OCI-LY1 (cell line): Measurements from ENCODE around the gene CD2AP.

Experiments used
- H2AFZ ChIP-seq: fragments of 200-600 bp; sonication (generic), shearing (Covaris generic); 2 replicates; pipeline ENCODE4 v1.6.0; 2014; ENCODE audit warnings: antibody characterized with exemption, mild to moderate bottlenecking, low read length
- H3F3A ChIP-seq: fragments of 200-600 bp; sonication (generic), shearing (Covaris generic); 2 replicates; pipeline ENCODE4 v1.6.0; 2014; ENCODE audit warnings: mild to moderate bottlenecking, antibody characterized with exemption, low read length, moderate library complexity; ENCODE audit not compliant: insufficient read depth
- H3K27ac ChIP-seq: fragments of 200-600 bp; sonication (generic); 2 replicates; pipeline ENCODE4 v1.5.1; 2014; ENCODE audit warnings: low read length, mixed run types, mild to moderate bottlenecking, low read depth; ENCODE audit not compliant: poor library complexity, severe bottlenecking
- H3K27me3 ChIP-seq: fragments of 200-600 bp; sonication (generic); 2 replicates; pipeline ENCODE4 v1.6.0; 2014; ENCODE audit warnings: antibody characterized with exemption, mild to moderate bottlenecking, low read length, moderate library complexity; ENCODE audit not compliant: insufficient read depth
- H3K36me3 ChIP-seq: fragments of 200-600 bp; sonication (generic); 2 replicates; pipeline ENCODE4 v1.6.1; 2014; ENCODE audit warnings: mild to moderate bottlenecking, antibody characterized with exemption, low read length, moderate library complexity, mixed read lengths; ENCODE audit not compliant: insufficient read depth
- H3K4me1 ChIP-seq: fragments of 200-600 bp; sonication (generic); 2 replicates; pipeline ENCODE4 v1.5.1; 2014; ENCODE audit warnings: mild to moderate bottlenecking, low read length, moderate library complexity; ENCODE audit not compliant: insufficient read depth, severe bottlenecking
- H3K4me2 ChIP-seq: fragments of 200-600 bp; sonication (generic), shearing (Covaris generic); 2 replicates; pipeline ENCODE4 v1.6.1; 2014; ENCODE audit warnings: low read length
- H3K4me3 ChIP-seq: fragments of 200-600 bp; sonication (generic); 2 replicates; pipeline ENCODE4 v1.5.1; 2014; ENCODE audit warnings: low read length, low read depth, mild to moderate bottlenecking, mixed read lengths; ENCODE audit not compliant: poor library complexity, severe bottlenecking
- H3K79me2 ChIP-seq: fragments of 200-600 bp; shearing (Covaris generic); 2 replicates; pipeline ENCODE4 v1.6.1; 2016; ENCODE audit warnings: mixed run types, low read length, mixed read lengths; ENCODE audit not compliant: insufficient read depth
- H3K9ac ChIP-seq: fragments of 200-600 bp; sonication (generic), shearing (Covaris generic); 2 replicates; pipeline ENCODE4 v1.6.1; 2014; ENCODE audit warnings: mild to moderate bottlenecking, low read length, mixed read lengths
- H3K9me2 ChIP-seq: fragments of 200-600 bp; sonication (generic), shearing (Covaris generic); 2 replicates; pipeline ENCODE4 v1.6.1; 2014; ENCODE audit warnings: low read depth, mild to moderate bottlenecking, low read length, mixed read lengths
- H3K9me3 ChIP-seq: fragments of 200-600 bp; shearing (Covaris generic); 2 replicates; pipeline ENCODE4 v1.6.1; 2014; ENCODE audit warnings: low read length, mixed read lengths
- H4K20me1 ChIP-seq: fragments of 200-600 bp; sonication (generic), shearing (Covaris generic); 2 replicates; pipeline ENCODE4 v1.6.0; 2016; ENCODE audit warnings: mild to moderate bottlenecking, low read length; ENCODE audit not compliant: insufficient read depth
- CTCF ChIP-seq: fragments of 200-600 bp; sonication (generic), shearing (Covaris generic); IDR thresholded peaks from 2 replicates; pipeline ENCODE4 v1.5.1; 2017; ENCODE audit warnings: mild to moderate bottlenecking, antibody characterized with exemption, low read length, moderate library complexity, mixed read lengths
- EZH2 ChIP-seq: fragments of 200-600 bp; sonication (generic), shearing (Covaris generic); IDR thresholded peaks from 2 replicates; pipeline ENCODE4 v1.8.0; 2017; ENCODE audit warnings: borderline replicate concordance, mixed run types, mild to moderate bottlenecking, antibody characterized with exemption, low read length, moderate library complexity, mixed read lengths

Gene CD2AP

GRCh38 chr6:47655719-47656595, 178.4 kb downstream of the CD2AP start:
- Histone ChIP-seq H3K4me3 (no peak overlapping the region), H3K4me2 (no peak overlapping the region), H3K27me3 (no peaks in the 10 kb centered on the region), H2AFZ (no peak overlapping the region), H3K36me3 (no peaks in the 10 kb centered on the region), H3K9me2 (no peaks in the 10 kb centered on the region), H3K9me3 (no peaks in the 10 kb centered on the region), H3K9ac (no peak overlapping the region), H3K79me2 (no peaks in the 10 kb centered on the region), H3K4me1 (no peaks in the 10 kb centered on the region), H4K20me1 (no peaks in the 10 kb centered on the region), H3F3A (no peaks in the 10 kb centered on the region), H3K27ac (no peak overlapping the region)
- no peak for TF ChIP-seq EZH2

GRCh38 chr6:47661960-47662359, 184.4 kb downstream of the CD2AP start:
- Histone ChIP-seq H3K9me2 (no peaks in the 10 kb centered on the region), H3K9me3 (no peaks in the 10 kb centered on the region), H3K9ac (no peak overlapping the region), H3F3A (no peaks in the 10 kb centered on the region), H3K4me1 (no peaks in the 10 kb centered on the region), H3K79me2 (no peaks in the 10 kb centered on the region), H3K27me3 (no peaks in the 10 kb centered on the region), H3K4me2 (no peak overlapping the region), H4K20me1 (no peaks in the 10 kb centered on the region), H3K36me3 (no peaks in the 10 kb centered on the region), H3K27ac (no peak overlapping the region), H3K4me3 (no peak overlapping the region), H2AFZ (no peak overlapping the region)
- TF ChIP-seq EZH2 (no peak), CTCF (no peak)

- TF ChIP-seq CTCF (no peak), EZH2 (no peak)
- Histone ChIP-seq H3K79me2 (no peaks in the 10 kb centered on the region), H3K27ac (no peak overlapping the region), H2AFZ (no peak overlapping the region), H3K9me3 (no peaks in the 10 kb centered on the region), H3K27me3 (no peaks in the 10 kb centered on the region), H3K4me1 (no peaks in the 10 kb centered on the region), H3K4me3 (no peak overlapping the region), H3K36me3 (no peaks in the 10 kb centered on the region), H3F3A (no peaks in the 10 kb centered on the region), H4K20me1 (no peaks in the 10 kb centered on the region), H3K4me2 (no peak overlapping the region), H3K9ac (no peak overlapping the region), H3K9me2 (no peaks in the 10 kb centered on the region)
These were observed 186.1 kb downstream of the CD2AP start for GRCh38 chr6:47663462-47664216.
